GM21381 (cell line): ENCODE measurements around the gene ANKRD23.

Source experiments
- ATAC-seq: cut with Tn5 transposase; IDR thresholded peaks from one replicate; pipeline ENCODE4 v1.9.1; 2021; ENCODE audit warnings: mild to moderate bottlenecking, moderate library complexity; ENCODE audit not compliant: unreplicated experiment

ANKRD23 gene

GRCh38 chr2:96877631-96878092 lies 33.8 kb upstream of the ANKRD23 start:
- ATAC-seq = no peak

- no peak for ATAC-seq
Observed at GRCh38 chr2:96877042-96877451, 33.2 kb upstream of the ANKRD23 start.

GRCh38 chr2:96876269-96877041 lies 32.6 kb upstream of the ANKRD23 start:
- ATAC-seq = no peak

DNA sequence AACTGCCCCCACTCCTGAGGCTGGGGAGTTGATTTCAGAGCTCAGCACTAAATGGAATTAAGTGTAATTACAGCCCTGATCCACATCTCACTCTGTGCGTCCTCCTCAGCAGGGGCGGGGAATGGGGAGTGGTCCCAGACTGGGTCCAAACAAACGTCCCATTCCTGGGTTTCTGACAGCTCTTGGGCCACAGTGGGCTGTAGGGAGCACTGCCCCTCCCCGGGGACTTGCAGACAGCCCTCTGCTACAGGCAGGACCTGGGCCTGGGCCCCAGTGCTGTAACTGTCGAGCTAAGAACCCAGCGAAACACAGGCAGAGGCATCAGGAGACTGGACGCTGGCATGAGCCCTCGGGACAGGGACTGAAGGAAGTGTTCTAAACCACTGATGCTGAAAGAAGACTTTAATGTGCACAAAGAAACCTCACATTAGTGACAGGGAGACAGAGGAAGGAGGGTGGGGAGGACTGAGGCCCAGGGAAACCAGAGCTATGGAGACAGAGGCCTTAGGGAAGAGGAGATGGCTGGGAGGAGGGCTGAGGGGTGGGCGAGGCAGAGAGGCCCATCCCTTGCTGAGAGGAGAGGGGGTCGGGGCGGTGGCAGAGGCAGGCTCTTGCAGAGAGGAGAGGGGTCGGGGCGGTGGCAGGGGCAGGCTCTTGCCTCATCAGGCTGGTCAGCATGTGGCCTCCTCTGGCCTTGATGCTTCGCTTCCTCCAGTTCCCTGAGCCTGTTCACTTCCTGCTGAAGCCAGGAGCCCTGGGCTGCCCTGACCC lies 31.9 kb upstream of the ANKRD23 start:
- no peak for ATAC-seq

- ATAC-seq = peak; percentile 53
Observed at GRCh38 chr2:96874198-96874831, 30.5 kb upstream of the ANKRD23 start.

- no peak for ATAC-seq
Observed at GRCh38 chr2:96873651-96874096, 29.9 kb upstream of the ANKRD23 start.

DNA sequence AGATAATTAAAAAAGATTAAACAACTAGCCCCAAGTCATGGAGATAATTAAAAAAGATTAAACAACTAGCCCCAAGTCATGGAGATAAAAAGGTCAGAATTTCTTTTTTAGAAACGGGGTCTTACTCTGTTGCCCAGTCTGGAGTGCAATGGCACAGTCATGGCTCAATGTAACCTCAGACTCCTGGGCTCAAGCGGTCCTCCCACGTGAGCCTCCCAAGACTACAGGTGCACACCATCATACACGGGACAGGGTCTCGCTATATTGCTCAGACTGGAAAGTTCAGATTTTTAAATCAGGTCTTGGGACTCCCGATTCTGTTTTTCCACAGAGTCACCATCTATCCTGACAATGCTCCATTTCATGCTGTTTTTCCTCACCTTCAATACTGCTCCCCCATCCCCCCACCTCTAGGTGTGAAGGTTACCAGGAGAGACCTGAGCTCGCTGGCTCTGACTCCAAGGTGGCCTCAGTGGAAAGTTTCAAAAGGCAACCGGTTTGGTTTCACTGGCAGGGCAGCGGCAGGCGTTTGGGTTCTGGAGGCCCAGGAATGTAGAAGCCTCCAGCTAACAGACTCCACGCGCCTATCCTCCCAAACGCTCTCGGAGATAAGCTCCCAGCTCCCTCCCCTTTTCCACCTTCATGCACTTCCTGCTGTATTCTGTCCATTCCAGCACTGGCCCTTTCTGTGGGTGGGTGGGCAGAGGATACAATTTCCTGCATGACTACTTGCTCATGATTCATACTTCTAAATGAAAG lies 28.9 kb upstream of the ANKRD23 start:
- ATAC-seq = no peak

DNA sequence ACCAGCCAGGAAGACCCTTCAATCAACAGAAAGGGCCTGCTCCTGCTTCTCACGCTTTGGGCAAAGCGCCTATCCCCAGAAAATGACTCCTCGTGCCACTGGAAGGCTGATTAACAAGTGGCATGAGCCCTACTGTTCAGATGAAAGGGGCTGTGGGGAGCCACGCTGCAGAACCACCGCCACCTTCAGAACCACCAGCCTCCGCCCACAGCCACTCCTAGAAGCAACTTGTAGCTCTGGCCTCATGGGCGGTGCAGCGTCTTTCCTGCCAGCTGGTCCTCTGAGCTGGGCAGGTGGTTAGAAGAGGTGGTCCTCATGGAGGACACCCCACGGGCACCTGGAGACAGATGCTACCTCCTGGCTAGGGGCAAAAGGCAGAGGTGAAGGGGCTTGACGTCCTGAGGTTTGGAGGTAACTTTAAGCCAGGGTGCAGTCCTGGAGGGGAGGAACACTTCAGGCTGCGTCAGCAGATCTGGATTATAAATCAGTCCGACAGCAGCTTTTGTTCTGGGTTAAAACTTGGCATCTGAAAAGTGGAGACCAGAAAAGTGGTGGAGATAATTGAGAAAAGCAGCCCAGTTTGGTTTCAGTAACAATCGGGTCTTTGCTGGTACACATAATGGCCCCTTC lies 26.9 kb upstream of the ANKRD23 start:
- no peak for ATAC-seq

DNA sequence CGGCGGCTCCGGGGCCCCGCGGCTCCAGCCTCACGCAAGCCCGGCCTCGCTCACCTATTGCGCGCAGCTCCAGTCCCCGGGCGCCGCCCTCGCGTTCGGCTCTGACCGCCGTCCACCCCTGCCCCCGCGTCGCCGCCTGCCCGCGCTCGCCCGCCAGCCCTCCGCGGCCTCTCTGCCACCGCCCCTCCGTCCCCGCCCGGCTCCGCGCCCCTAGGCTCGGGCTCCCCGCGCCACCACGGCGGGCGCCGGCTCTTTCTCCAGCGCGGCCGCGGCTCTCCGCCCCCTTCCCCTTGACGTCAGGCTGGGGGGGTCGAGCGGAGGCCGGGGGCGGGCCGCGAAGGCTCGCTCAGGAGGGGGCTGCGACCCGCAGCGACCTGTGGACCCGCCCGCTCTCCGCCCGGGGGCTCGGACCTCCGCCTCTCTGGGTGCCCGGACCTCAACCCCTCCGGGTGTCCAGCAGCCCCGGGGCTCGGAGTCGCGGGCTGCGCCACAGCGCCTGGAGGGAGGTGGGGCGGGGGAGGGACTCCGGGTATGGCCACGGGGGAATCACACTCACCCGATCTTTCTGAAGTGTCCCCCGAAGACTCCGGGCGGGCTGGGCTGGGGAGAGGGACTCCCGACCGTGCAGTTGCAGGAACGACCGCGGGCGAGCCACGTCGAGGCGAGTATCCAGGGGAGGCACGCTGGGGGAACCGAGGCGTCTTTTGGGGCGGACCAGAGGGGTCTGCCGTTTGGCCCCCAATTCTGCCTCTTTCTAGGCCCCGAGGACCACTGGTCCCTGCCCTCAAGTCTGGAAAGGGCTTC lies 26.2 kb upstream of the ANKRD23 start, which contains the start of gene SEMA4C:
SEMA4C (minus strand) TSS at position 259 of the 804 bp plus-strand sequence. CDS start 2,194 bp downstream, outside the sequence.
- no peak for ATAC-seq

GRCh38 chr2:96869281-96869821 lies 25.5 kb upstream of the ANKRD23 start:
- no peak for ATAC-seq

GRCh38 chr2:96868555-96869280 lies 24.9 kb upstream of the ANKRD23 start:
- peak; percentile 42 for ATAC-seq

- ATAC-seq = no peak
Observed at GRCh38 chr2:96867756-96868554, 24.1 kb upstream of the ANKRD23 start.

DNA sequence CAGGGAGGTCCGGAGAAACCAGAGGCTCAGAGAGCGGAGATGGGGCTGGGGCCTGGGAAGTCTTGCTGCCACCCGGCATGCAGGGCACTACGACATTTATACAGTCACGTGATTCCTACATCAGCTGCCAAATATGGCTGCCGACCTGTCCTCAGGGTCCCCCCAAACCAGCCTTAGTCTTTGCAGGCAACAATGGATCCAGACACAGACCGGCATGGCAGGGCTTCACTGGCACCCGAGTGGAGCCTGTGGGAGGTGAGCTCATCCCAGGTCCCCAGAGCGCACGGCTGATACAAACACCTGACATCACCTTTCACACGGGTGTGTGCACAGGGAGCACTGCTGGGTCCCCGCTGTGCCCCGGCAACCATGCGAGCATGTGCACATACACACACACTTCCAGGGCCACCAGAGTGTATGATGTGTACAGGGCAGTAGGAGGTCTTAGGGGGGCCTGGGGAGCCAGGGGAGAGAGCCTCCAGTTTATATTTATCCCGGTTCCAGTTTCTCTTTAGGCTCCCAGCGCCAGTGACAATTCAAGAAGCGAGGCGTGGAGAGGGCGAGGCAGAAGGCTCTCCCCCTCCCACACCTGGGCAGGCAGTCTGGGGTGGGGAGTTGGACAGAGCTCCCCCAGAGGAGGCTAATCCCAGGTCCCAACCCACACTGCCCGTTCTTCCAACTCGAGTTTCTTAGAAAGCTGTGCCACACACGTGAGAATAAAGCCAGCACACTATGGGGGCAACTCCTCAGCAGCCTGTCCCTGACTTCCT lies 23.4 kb upstream of the ANKRD23 start:
- ATAC-seq = no peak

DNA sequence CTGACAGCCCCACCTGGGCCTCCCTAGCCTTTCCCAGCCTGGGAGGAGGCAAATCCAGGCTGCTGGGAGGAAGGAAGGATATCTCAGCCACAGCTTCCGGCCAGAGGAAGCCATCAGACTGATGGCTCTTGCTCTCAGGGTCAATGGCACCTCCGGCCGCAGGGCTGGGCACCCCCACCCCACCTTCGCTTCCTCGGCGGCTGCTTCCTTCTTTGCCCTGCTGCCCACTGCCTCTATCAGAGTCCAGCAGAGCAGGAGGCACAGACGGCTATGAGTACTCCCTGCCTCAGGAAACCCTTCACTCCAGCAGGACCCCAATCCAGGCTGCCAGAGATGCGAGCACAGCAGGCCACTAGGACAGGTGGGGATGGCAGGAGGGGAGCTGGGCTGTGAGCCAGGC lies 22.8 kb upstream of the ANKRD23 start:
- no peak for ATAC-seq

- ATAC-seq = no peak
Observed at GRCh38 chr2:96866149-96866548, 22.3 kb upstream of the ANKRD23 start.

- ATAC-seq = no peak
Observed at GRCh38 chr2:96865654-96866053, 21.8 kb upstream of the ANKRD23 start.
